Esophagus squamous epithelium (tissue), 5 donors: Measurements from ENCODE around the gene SMC4. TPM values are rescaled to one million over a fixed set of nuclear protein-coding genes. Genes with fewer than 3 reads are reported as not detected.

Source experiments
- DNase-seq: peaks from one replicate; lab custom pipeline; 2025; lab: John Stamatoyannopoulos, UW
- H3K27ac ChIP-seq, 4 donors: fragments of 200-600 bp; sonication (generic); one replicate each; pipeline ENCODE4 v1.5.1; 2016 to 2019; ENCODE audit warnings: mild to moderate bottlenecking in 1 of 4
- H3K27me3 ChIP-seq, 4 donors: fragments of 200-600 bp; sonication (generic); 1 replicate in 3 of 4; 2 replicates in 1 of 4; pipeline versions ENCODE4 v1.5.1 to v1.6.0; 2017 to 2021; ENCODE audit warnings: antibody characterized with exemption in 1 of 4
- H3K36me3 ChIP-seq, 3 donors: fragments of 200-600 bp; sonication (generic); one replicate each; pipeline ENCODE4 v1.5.1; 2016 to 2019
- H3K4me1 ChIP-seq, 3 donors: fragments of 200-600 bp; sonication (generic); one replicate each; pipeline ENCODE4 v1.5.1; 2017 to 2019
- H3K4me3 ChIP-seq, 4 donors: fragments of 200-600 bp; sonication (generic); 1 replicate in 3 of 4; 2 replicates in 1 of 4; pipeline ENCODE4 v1.5.1; 2016 to 2019; ENCODE audit warnings: mild to moderate bottlenecking in 2 of 4, moderate library complexity in 1 of 4
- H3K9me3 ChIP-seq, 3 donors: fragments of 200-600 bp; sonication (generic); one replicate each; pipeline ENCODE4 v1.5.1; 2016 to 2019
- CTCF ChIP-seq, 6 experiments: fragments of 450-650 bp in 4 of 6; fragments of 200-600 bp in 2 of 6; sonication (generic) in 2 of 6; IDR thresholded peaks; one replicate each; pipeline ENCODE4 v1.5.1; 2016 to 2019; ENCODE audit warnings: antibody characterized with exemption in 6 of 6, mild to moderate bottlenecking in 4 of 6, moderate library complexity in 4 of 6
- POLR2A ChIP-seq, 4 donors: fragments of 450-650 bp; IDR thresholded peaks; one replicate each; pipeline ENCODE4 v1.6.1; 2017; ENCODE audit warnings: antibody characterized with exemption in 4 of 4, mild to moderate bottlenecking in 4 of 4, moderate library complexity in 3 of 4
- WGBS, 2 donors: methylation state at CpG; one replicate each; pipeline ENCODE4 v1.1.5; 2018; 5-methylcytosine and 5-hydroxymethylcytosine counted together
- intact Hi-C: fragments of 100-400 bp; cut with DNase I; formaldehyde crosslinking; loops from one replicate; pipeline ENCODE4 v1.15.0; 2022
- total RNA-seq, 4 donors: library from RNA; depleted of rRNA; stranded (reverse); fragments of >200 nt; gene quantifications; one replicate each; pipeline ENCODE4 v1.1.0, GENCODE V29; 2016
- donor health status: DM: yes; HTN: yes; CAD: no.

Gene SMC4
- total RNA-seq, 4 donors from 2014 or later = 50.4 to 94.8 (median 81.6) TPM

GRCh38 chr3:160402221-160403027 is 3.0 kb downstream of the SMC4 start:
- peak overlapping the region; percentile 66 to 90 (median 76) for H3K4me3 ChIP-seq
- peak overlapping the region; percentile 86 to 98 (median 92) for H3K27ac ChIP-seq
- WGBS, 2 donors = 18 to 23% methylated on average over 11 of the region's 11 CpGs

GRCh38 chr3:160403028-160403545 is 3.6 kb downstream of the SMC4 start:
- Histone ChIP-seq H3K27ac (peak overlapping the region; percentile 40 to 98 (median 91)), H3K4me3 (peak overlapping the region; percentile 66 to 90 (median 76)), H3K27me3 (peaks cover 0 to 4% (median 0%) of the 10 kb centered on the region in 4 donors), H3K36me3 (peaks cover 0 to 23% (median 0%) of the 10 kb centered on the region in 3 donors), H3K9me3 (no peaks in the 10 kb centered on the region), H3K4me1 (peaks cover 0 to 61% (median 8%) of the 10 kb centered on the region in 3 donors)
- intact Hi-C loops = no loop called here
- WGBS, 2 donors = 33 to 40% methylated on average over 2 of the region's 2 CpGs
- DNase-seq = no peak
- TF ChIP-seq CTCF (IDR thresholded peaks at IDR 0.05) (no peak), POLR2A (IDR thresholded peaks at IDR 0.05) (no peak)

More at GRCh38 chr3:160402221-160403027, 3.0 kb downstream of the SMC4 start:
- no peak for DNase-seq
- Histone ChIP-seq H3K9me3 (no peaks in the 10 kb centered on the region), H3K27me3 (peaks cover 0 to 4% (median 0%) of the 10 kb centered on the region in 4 donors), H3K36me3 (peaks cover 0 to 18% (median 0%) of the 10 kb centered on the region in 3 donors), H3K4me1 (peaks cover 0 to 64% (median 9%) of the 10 kb centered on the region in 3 donors)
- intact Hi-C loops = no loop called here
- TF ChIP-seq POLR2A (IDR thresholded peaks at IDR 0.05) (no peak), CTCF (IDR thresholded peaks at IDR 0.05) (no peak)

- Histone ChIP-seq H3K27me3 (peaks cover 0 to 4% (median 0%) of the 10 kb centered on the region in 4 donors), H3K4me3 (peak overlapping the region; percentile 66 to 90 (median 76)), H3K27ac (peak overlapping the region; percentile 29 to 98 (median 91)), H3K4me1 (peaks cover 0 to 54% (median 3%) of the 10 kb centered on the region in 3 donors), H3K36me3 (peaks cover 0 to 23% (median 0%) of the 10 kb centered on the region in 3 donors), H3K9me3 (no peaks in the 10 kb centered on the region)
- WGBS, 2 donors = 30 to 40% methylated on average over 7 of the region's 7 CpGs
- TF ChIP-seq CTCF (IDR thresholded peaks at IDR 0.05) (no peak), POLR2A (IDR thresholded peaks at IDR 0.05) (no peak)
- intact Hi-C loops = no loop called here
- DNase-seq = no peak
These were observed 4.5 kb downstream of the SMC4 start for GRCh38 chr3:160403796-160404470.

- Histone ChIP-seq H3K9me3 (no peaks in the 10 kb centered on the region), H3K4me3 (no peak overlapping the region), H3K27ac (no peak overlapping the region), H3K27me3 (no peaks in the 10 kb centered on the region), H3K4me1 (peaks cover 0 to 8% (median 0%) of the 10 kb centered on the region in 3 donors), H3K36me3 (peaks cover 0 to 73% (median 0%) of the 10 kb centered on the region in 3 donors)
- TF ChIP-seq POLR2A (IDR thresholded peaks at IDR 0.05) (no peak), CTCF (IDR thresholded peaks at IDR 0.05) (no peak)
- intact Hi-C loops = no loop called here
- WGBS, 2 donors = 76 to 79% methylated on average over 10 of the region's 10 CpGs
- DNase-seq = no peak
These were observed 10.6 kb downstream of the SMC4 start for GRCh38 chr3:160409812-160410610.
